ENCODE results near the gene IL4. TPM values are rescaled to one million over a fixed set of nuclear protein-coding genes. Genes with fewer than 3 reads are reported as not detected.

IL4 gene
- total RNA-seq, 1 donor from 2014 or later = not detected

GRCh38 chr5:132678735-132679134, 4.9 kb downstream of the IL4 start:
- ATAC-seq (no peak), DNase-seq (no peak)
- intact Hi-C loops (cut with DNase I) = no loop called here
- Histone ChIP-seq H3K27ac (no peak overlapping the region), H3K9me3 (no peaks in the 10 kb centered on the region), H3K36me3 (no peaks in the 10 kb centered on the region), H3K4me1 (peaks cover 18% of the 10 kb centered on the region), H3K27me3 (no peaks in the 10 kb centered on the region), H3K4me3 (no peak overlapping the region)
- no peak for TF ChIP-seq CTCF (IDR thresholded peaks at IDR 0.05)

GRCh38 chr5:132679166-132679565, 5.4 kb downstream of the IL4 start:
- DNase-seq = no peak
- H3K9me3 ChIP-seq = no peaks in the 10 kb centered on the region
- H3K4me1 ChIP-seq = peaks cover 15% of the 10 kb centered on the region
- no peak overlapping the region for H3K4me3 ChIP-seq
- no peak overlapping the region for H3K27ac ChIP-seq
- H3K36me3 ChIP-seq = no peaks in the 10 kb centered on the region
- ATAC-seq = no peak
- TF ChIP-seq CTCF (IDR thresholded peaks at IDR 0.05) = no peak
- intact Hi-C loops (cut with DNase I) = no loop called here
- H3K27me3 ChIP-seq = no peaks in the 10 kb centered on the region

GRCh38 chr5:132679717-132680380, 6.1 kb downstream of the IL4 start:
- no peak for DNase-seq
- no peak overlapping the region for H3K27ac ChIP-seq
- no peaks in the 10 kb centered on the region for H3K27me3 ChIP-seq
- H3K9me3 ChIP-seq = no peaks in the 10 kb centered on the region
- no peaks in the 10 kb centered on the region for H3K36me3 ChIP-seq
- peak; percentile 54 for ATAC-seq
- H3K4me3 ChIP-seq = no peak overlapping the region
- intact Hi-C loops (cut with DNase I) = no loop called here
- TF ChIP-seq CTCF (IDR thresholded peaks at IDR 0.05) = no peak
- H3K4me1 ChIP-seq = peaks cover 12% of the 10 kb centered on the region

GRCh38 chr5:132680780-132681475, 7.1 kb downstream of the IL4 start:
- ATAC-seq = no peak
- Histone ChIP-seq H3K27me3 (no peaks in the 10 kb centered on the region), H3K9me3 (no peaks in the 10 kb centered on the region), H3K4me1 (peaks cover 8% of the 10 kb centered on the region), H3K36me3 (no peaks in the 10 kb centered on the region), H3K4me3 (no peak overlapping the region), H3K27ac (no peak overlapping the region)
- DNase-seq = no peak
- no peak for TF ChIP-seq CTCF (IDR thresholded peaks at IDR 0.05)
- intact Hi-C loops (cut with DNase I) = no loop called here

- no peaks in the 10 kb centered on the region for H3K36me3 ChIP-seq
Observed at GRCh38 chr5:132681476-132681831, 7.7 kb downstream of the IL4 start.

More at GRCh38 chr5:132681476-132681831, 7.7 kb downstream of the IL4 start:
- TF ChIP-seq CTCF (IDR thresholded peaks at IDR 0.05) = no peak
- no peaks in the 10 kb centered on the region for H3K9me3 ChIP-seq
- no peaks in the 10 kb centered on the region for H3K27me3 ChIP-seq
- DNase-seq (no peak), ATAC-seq (no peak)
- peaks cover 8% of the 10 kb centered on the region for H3K4me1 ChIP-seq
- intact Hi-C loops (cut with DNase I) = no loop called here
- H3K4me3 ChIP-seq = no peak overlapping the region
- H3K27ac ChIP-seq = no peak overlapping the region
